WTC11 (cell line): ENCODE data around the gene TRMT112. TPM values are rescaled to one million over a fixed set of nuclear protein-coding genes. Genes with fewer than 3 reads are reported as not detected.

Experiments used
- ATAC-seq: fragments of 200-7000 bp; cut with Tn5 transposase; 2 replicates; pipeline ENCODE4 v1.10.0; 2021; ENCODE audit warnings: mild to moderate bottlenecking, moderate library complexity
- CTCF ChIA-PET: fragments of 300-600 bp; sonication (Branson Sonifier 250); formaldehyde crosslinking; loops from one replicate; lab custom pipeline; 2021; ENCODE audit warnings: antibody characterized with exemption; lab: Charles Lee
- POLR2A ChIA-PET: fragments of 350-600 bp; sonication (Branson Sonifier 250); formaldehyde crosslinking; loops from one replicate; lab custom pipeline; 2021; ENCODE audit warnings: antibody characterized with exemption; lab: Charles Lee
- DNase-seq: peaks from one replicate; pipeline ENCODE4 v3.0.0; 2021; ENCODE audit warnings: low spot score
- H3K27ac Mint-ChIP-seq: 2 replicates; pipeline ENCODE4 v1.8.0; 2021; ENCODE audit warnings: mixed read lengths
- H3K27me3 Mint-ChIP-seq: 2 replicates; pipeline ENCODE4 v1.8.0; 2021; ENCODE audit warnings: low read depth, mild to moderate bottlenecking, moderate library complexity, mixed read lengths
- H3K36me3 Mint-ChIP-seq: 2 replicates; pipeline ENCODE4 v1.8.0; 2021; ENCODE audit warnings: mixed read lengths
- H3K4me1 Mint-ChIP-seq: 2 replicates; pipeline ENCODE4 v1.8.0; 2022; ENCODE audit warnings: mixed read lengths
- H3K4me3 Mint-ChIP-seq: 2 replicates; pipeline ENCODE4 v1.8.0; 2021; ENCODE audit warnings: mild to moderate bottlenecking, moderate library complexity, mixed read lengths
- H3K9me3 Mint-ChIP-seq: 2 replicates; pipeline ENCODE4 v1.8.0; 2021; ENCODE audit warnings: mixed read lengths
- FOXJ3 ChIP-seq: sonication (generic); formaldehyde crosslinking; IDR thresholded peaks from 2 replicates; pipeline ENCODE4 v1.9.0; 2021; ENCODE audit warnings: missing genetic modification reagents, mild to moderate bottlenecking, borderline replicate concordance
- GTF2I ChIP-seq: fragments of 250-450 bp; sonication (Bioruptor Pico); conservative IDR thresholded peaks from 2 replicates; pipeline ENCODE4 v1.4.0; 2021; ENCODE audit warnings: mild to moderate bottlenecking
- JAZF1 ChIP-seq: fragments of 250-450 bp; sonication (Bioruptor Pico); IDR thresholded peaks from 2 replicates; pipeline ENCODE4 v1.9.0; 2021; ENCODE audit warnings: moderate library complexity, mild to moderate bottlenecking, inconsistent platforms
- KAT7 ChIP-seq: sonication (generic); formaldehyde crosslinking; IDR thresholded peaks from 2 replicates; pipeline ENCODE4 v1.8.1; 2023; ENCODE audit warnings: missing genetic modification reagents, mild to moderate bottlenecking, borderline replicate concordance
- PRRX2 ChIP-seq: fragments of 250-450 bp; sonication (Bioruptor Pico); IDR thresholded peaks from 2 replicates; pipeline ENCODE4 v1.8.0; 2021; ENCODE audit warnings: mild to moderate bottlenecking
- RELA ChIP-seq: sonication (generic); formaldehyde crosslinking; IDR thresholded peaks from 2 replicates; pipeline ENCODE4 v1.8.1; 2022; ENCODE audit warnings: missing genetic modification reagents, mild to moderate bottlenecking, borderline replicate concordance
- ZNF138 ChIP-seq: sonication (generic); formaldehyde crosslinking; conservative IDR thresholded peaks from 2 replicates; pipeline ENCODE4 v1.8.1; 2022; ENCODE audit warnings: mild to moderate bottlenecking, moderate library complexity, missing genetic modification reagents
- ZNF232 ChIP-seq: sonication (generic); formaldehyde crosslinking; IDR thresholded peaks from 2 replicates; pipeline ENCODE4 v1.8.0; 2022; ENCODE audit warnings: mild to moderate bottlenecking, missing genetic modification reagents
- ZNF317 ChIP-seq: sonication (generic); formaldehyde crosslinking; IDR thresholded peaks from 2 replicates; pipeline ENCODE4 v1.8.1; 2023; ENCODE audit warnings: low read depth, mild to moderate bottlenecking, moderate library complexity, missing genetic modification reagents, borderline replicate concordance
- ZNF396 ChIP-seq: fragments of 250-450 bp; sonication (Bioruptor Pico); IDR thresholded peaks from 2 replicates; pipeline ENCODE4 v1.8.0; 2021; ENCODE audit warnings: mild to moderate bottlenecking, moderate library complexity, borderline replicate concordance
- ZNF423 ChIP-seq: fragments of 250-450 bp; sonication (Bioruptor Pico); IDR thresholded peaks from 2 replicates; pipeline ENCODE4 v2.1.2; 2022; ENCODE audit warnings: mild to moderate bottlenecking, moderate library complexity
- total RNA-seq: library from RNA; stranded (reverse); gene quantifications from 3 replicates; pipeline ENCODE4 v1.2.3, GENCODE V29; 2021
- TF ChIP-seq, protein P1 (sequence below): sonication (generic); formaldehyde crosslinking; IDR thresholded peaks from 2 replicates; pipeline ENCODE4 v1.8.0; 2023; ENCODE audit warnings: missing genetic modification reagents, mild to moderate bottlenecking, borderline replicate concordance
- TF ChIP-seq, protein P2 (sequence below): sonication (generic); formaldehyde crosslinking; IDR thresholded peaks from 2 replicates; pipeline ENCODE4 v1.8.1; 2022; ENCODE audit warnings: mild to moderate bottlenecking, moderate library complexity, missing genetic modification reagents
- TF ChIP-seq, protein P3 (sequence below): sonication (generic); formaldehyde crosslinking; IDR thresholded peaks from 2 replicates; pipeline ENCODE4 v1.8.1; 2023; ENCODE audit warnings: mild to moderate bottlenecking, missing genetic modification reagents
- TF ChIP-seq, protein P4 (sequence below): sonication (generic); formaldehyde crosslinking; IDR thresholded peaks from 2 replicates; pipeline ENCODE4 v1.8.0; 2022; ENCODE audit warnings: mild to moderate bottlenecking, missing genetic modification reagents
- TF ChIP-seq, protein P5 (sequence below): fragments of 250-450 bp; sonication (Bioruptor Pico); conservative IDR thresholded peaks from 2 replicates; pipeline ENCODE4 v1.9.0; 2021; ENCODE audit warnings: mild to moderate bottlenecking
- TF ChIP-seq, protein P6 (sequence below): fragments of 250-450 bp; sonication (Bioruptor Pico); IDR thresholded peaks from 2 replicates; pipeline ENCODE4 v1.8.0; 2021; ENCODE audit warnings: mild to moderate bottlenecking

Gene TRMT112
- total RNA-seq, 1 experiment from 2014 or later, result 285 TPM

DNA sequence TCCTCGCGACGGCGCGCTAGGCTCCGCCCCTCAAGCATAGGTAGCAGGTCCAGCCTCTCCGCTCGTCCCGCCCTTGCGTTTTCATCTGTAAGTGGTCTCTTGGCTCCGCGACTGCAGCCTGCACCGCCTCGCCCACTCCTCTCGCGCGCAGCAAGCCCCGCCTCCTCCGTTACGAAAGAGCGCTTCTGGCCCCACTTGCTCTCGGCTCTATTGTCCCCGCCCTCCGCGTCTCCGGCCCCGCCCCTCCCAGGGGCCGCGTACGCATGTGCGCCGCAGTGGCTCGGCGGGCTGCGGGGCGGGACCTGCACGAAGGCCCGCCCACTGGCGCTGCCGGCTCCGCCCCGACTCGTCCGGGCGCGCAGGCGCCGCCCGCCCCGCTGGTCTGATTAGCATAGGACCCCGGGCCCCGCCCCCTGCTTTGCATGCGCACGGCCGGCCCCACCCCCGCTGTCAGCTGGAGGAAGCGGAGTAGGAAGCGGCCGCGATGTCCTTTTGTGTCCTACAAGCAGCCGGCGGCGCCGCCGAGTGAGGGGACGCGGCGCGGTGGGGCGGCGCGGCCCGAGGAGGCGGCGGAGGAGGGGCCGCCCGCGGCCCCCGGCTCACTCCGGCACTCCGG, 12.2 kb downstream of the TRMT112 start, which contains the start of gene ESRRA (continued):
- TF ChIP-seq, protein P1, sequence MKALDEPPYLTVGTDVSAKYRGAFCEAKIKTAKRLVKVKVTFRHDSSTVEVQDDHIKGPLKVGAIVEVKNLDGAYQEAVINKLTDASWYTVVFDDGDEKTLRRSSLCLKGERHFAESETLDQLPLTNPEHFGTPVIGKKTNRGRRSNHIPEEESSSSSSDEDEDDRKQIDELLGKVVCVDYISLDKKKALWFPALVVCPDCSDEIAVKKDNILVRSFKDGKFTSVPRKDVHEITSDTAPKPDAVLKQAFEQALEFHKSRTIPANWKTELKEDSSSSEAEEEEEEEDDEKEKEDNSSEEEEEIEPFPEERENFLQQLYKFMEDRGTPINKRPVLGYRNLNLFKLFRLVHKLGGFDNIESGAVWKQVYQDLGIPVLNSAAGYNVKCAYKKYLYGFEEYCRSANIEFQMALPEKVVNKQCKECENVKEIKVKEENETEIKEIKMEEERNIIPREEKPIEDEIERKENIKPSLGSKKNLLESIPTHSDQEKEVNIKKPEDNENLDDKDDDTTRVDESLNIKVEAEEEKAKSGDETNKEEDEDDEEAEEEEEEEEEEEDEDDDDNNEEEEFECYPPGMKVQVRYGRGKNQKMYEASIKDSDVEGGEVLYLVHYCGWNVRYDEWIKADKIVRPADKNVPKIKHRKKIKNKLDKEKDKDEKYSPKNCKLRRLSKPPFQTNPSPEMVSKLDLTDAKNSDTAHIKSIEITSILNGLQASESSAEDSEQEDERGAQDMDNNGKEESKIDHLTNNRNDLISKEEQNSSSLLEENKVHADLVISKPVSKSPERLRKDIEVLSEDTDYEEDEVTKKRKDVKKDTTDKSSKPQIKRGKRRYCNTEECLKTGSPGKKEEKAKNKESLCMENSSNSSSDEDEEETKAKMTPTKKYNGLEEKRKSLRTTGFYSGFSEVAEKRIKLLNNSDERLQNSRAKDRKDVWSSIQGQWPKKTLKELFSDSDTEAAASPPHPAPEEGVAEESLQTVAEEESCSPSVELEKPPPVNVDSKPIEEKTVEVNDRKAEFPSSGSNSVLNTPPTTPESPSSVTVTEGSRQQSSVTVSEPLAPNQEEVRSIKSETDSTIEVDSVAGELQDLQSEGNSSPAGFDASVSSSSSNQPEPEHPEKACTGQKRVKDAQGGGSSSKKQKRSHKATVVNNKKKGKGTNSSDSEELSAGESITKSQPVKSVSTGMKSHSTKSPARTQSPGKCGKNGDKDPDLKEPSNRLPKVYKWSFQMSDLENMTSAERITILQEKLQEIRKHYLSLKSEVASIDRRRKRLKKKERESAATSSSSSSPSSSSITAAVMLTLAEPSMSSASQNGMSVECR (CRISPR knock-in tag), result no peak
- TF ChIP-seq ZNF317 (CRISPR knock-in tag) (no peak), RELA (CRISPR knock-in tag) (no peak), JAZF1 (CRISPR knock-in tag) (no peak)
- TF ChIP-seq, protein P2, sequence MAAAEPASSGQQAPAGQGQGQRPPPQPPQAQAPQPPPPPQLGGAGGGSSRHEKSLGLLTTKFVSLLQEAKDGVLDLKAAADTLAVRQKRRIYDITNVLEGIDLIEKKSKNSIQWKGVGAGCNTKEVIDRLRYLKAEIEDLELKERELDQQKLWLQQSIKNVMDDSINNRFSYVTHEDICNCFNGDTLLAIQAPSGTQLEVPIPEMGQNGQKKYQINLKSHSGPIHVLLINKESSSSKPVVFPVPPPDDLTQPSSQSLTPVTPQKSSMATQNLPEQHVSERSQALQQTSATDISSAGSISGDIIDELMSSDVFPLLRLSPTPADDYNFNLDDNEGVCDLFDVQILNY (CRISPR knock-in tag), result 0 out of 2 replicates have a peak, but pooled peaks have one; percentile 52

DNA sequence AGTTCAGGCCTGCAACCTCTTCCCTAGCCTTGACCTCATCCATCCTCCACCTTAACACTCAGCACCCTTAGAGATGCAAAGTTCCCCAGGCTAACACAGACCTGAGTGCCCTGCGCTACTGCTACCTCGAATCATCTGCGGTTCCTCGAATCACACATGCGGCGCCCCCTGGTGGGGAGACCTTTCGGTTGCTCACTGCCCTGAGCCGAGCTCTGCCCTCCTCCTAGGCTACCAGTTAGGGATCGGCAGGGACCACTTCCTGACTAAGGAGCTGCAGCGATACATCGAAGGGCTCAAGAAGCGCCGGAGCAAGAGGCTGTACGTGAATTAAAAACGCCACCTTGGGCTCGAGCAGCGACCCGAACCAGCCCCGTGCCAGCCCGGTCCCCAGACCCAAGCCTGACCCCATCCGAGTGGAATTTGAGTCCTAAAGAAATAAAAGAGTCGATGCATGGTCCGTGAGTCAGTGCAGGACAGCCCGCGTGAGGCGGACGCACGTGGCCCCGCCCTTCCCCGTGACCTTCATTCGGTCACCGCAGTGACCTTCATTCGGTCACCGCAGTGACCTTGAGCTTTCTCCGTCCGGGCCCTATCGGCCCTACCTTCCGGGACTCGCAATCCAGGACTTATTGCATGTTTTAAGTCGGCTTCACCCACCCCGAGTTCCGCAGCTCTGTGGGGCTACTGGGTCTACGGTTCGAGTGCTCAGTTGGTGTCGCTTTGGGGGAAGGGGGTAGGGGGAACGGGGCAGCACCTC, 12.9 kb downstream of the TRMT112 start:
- H3K27ac Mint-ChIP-seq, result peak overlapping the region; percentile 100
- CTCF ChIA-PET, result interaction anchor here (0.6 to 5.6 kb wide), 43 partner anchors 8 to 370 kb away, joined by 3 to 151 read pairs (median 5); partner anchors contain the start of genes BAD, DNAJC4, FERMT3 and FKBP2
- peak overlapping the region; percentile 91 for H3K4me3 Mint-ChIP-seq
- POLR2A ChIA-PET, result interaction anchor here (0.6 to 2.6 kb wide), 11 partner anchors 13 to 474 kb away, joined by 3 to 25 read pairs (median 4); partner anchors contain the start of genes PRDX5 and TRMT112
- peaks cover 16% of the 10 kb centered on the region for H3K4me1 Mint-ChIP-seq
- H3K27me3 Mint-ChIP-seq, result peaks cover 26% of the 10 kb centered on the region
- H3K9me3 Mint-ChIP-seq, result no peaks in the 10 kb centered on the region
- ATAC-seq (peak; percentile 31), DNase-seq (peak; percentile 97)
- H3K36me3 Mint-ChIP-seq, result peaks cover 3% of the 10 kb centered on the region
- TF ChIP-seq, protein P3, sequence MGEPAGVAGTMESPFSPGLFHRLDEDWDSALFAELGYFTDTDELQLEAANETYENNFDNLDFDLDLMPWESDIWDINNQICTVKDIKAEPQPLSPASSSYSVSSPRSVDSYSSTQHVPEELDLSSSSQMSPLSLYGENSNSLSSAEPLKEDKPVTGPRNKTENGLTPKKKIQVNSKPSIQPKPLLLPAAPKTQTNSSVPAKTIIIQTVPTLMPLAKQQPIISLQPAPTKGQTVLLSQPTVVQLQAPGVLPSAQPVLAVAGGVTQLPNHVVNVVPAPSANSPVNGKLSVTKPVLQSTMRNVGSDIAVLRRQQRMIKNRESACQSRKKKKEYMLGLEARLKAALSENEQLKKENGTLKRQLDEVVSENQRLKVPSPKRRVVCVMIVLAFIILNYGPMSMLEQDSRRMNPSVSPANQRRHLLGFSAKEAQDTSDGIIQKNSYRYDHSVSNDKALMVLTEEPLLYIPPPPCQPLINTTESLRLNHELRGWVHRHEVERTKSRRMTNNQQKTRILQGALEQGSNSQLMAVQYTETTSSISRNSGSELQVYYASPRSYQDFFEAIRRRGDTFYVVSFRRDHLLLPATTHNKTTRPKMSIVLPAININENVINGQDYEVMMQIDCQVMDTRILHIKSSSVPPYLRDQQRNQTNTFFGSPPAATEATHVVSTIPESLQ (CRISPR knock-in tag), result no peak
- no peak for TF ChIP-seq PRRX2 (CRISPR knock-in tag)
- no peak for TF ChIP-seq ZNF396 (CRISPR knock-in tag)
- TF ChIP-seq, protein P4, sequence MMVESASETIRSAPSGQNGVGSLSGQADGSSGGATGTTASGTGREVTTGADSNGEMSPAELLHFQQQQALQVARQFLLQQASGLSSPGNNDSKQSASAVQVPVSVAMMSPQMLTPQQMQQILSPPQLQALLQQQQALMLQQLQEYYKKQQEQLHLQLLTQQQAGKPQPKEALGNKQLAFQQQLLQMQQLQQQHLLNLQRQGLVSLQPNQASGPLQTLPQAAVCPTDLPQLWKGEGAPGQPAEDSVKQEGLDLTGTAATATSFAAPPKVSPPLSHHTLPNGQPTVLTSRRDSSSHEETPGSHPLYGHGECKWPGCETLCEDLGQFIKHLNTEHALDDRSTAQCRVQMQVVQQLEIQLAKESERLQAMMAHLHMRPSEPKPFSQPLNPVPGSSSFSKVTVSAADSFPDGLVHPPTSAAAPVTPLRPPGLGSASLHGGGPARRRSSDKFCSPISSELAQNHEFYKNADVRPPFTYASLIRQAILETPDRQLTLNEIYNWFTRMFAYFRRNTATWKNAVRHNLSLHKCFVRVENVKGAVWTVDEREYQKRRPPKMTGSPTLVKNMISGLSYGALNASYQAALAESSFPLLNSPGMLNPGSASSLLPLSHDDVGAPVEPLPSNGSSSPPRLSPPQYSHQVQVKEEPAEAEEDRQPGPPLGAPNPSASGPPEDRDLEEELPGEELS (CRISPR knock-in tag), result no peak
- no peak for TF ChIP-seq KAT7
- no peak for TF ChIP-seq ZNF423 (CRISPR knock-in tag)
- TF ChIP-seq, protein P5, sequence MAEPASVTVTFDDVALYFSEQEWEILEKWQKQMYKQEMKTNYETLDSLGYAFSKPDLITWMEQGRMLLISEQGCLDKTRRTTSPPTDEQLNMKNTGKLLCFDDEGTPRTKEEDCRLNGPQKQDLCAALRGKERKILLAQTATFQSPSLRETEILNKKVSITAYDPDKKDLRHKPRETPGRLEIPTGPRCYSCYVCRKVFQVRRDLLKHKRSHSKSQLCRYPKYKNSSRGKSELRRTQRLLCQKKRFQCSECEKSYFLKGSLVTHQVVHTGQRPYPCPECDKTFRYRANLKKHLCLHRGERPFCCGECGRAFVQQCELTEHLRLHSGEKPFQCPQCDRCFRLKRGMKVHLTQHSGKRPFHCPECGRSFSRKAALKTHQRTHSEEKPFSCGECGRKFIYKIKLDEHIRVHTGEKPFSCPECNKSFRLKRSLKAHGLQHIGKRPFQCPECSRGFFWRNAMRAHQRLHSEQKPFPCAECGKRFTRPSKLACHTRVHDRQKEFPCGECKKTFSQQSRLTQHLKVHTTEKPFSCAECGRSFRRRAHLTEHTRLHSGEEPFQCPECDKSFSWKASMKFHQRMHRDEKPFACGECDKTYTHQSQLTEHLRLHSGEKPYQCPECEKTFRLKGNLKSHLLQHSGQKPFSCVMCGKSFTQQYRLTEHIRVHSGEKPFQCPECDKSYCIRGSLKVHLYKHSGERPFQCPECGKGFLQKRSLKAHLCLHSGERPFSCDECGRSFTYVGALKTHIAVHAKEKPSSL (CRISPR knock-in tag), result no peak
- TF ChIP-seq ZNF232 (CRISPR knock-in tag), result peak; percentile 60; the same call in 1 of the 2 replicates
- no peak for TF ChIP-seq ZNF317 (CRISPR knock-in tag)
- no peak for TF ChIP-seq ZNF138 (CRISPR knock-in tag)
- TF ChIP-seq FOXJ3, result no peak
- TF ChIP-seq GTF2I (CRISPR knock-in tag), result no peak
- TF ChIP-seq, protein P6, sequence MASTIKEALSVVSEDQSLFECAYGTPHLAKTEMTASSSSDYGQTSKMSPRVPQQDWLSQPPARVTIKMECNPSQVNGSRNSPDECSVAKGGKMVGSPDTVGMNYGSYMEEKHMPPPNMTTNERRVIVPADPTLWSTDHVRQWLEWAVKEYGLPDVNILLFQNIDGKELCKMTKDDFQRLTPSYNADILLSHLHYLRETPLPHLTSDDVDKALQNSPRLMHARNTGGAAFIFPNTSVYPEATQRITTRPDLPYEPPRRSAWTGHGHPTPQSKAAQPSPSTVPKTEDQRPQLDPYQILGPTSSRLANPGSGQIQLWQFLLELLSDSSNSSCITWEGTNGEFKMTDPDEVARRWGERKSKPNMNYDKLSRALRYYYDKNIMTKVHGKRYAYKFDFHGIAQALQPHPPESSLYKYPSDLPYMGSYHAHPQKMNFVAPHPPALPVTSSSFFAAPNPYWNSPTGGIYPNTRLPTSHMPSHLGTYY (CRISPR knock-in tag), result no peak
